IMR-90 (cell line): ENCODE measurements around the gene CTDSP2. TPM values are rescaled to one million over a fixed set of nuclear protein-coding genes. Genes with fewer than 3 reads are reported as not detected.

Experiments
- ATAC-seq: fragments of 200-7000 bp; cut with Tn5 transposase; 2 replicates; pipeline ENCODE4 v1.9.1; 2020; ENCODE audit warnings: low read depth, mild to moderate bottlenecking, moderate library complexity
- BruUV-seq: library from RNA; stranded (reverse); fragments of 400-500 nt; replicated peaks from 2 replicates; lab custom pipeline; 2021; lab: Mats Ljungman, UMichigan
- CTCF ChIA-PET: fragments of 300-600 bp; formaldehyde crosslinking; extraction: SDS; loops from one replicate; lab custom pipeline; 2021; ENCODE audit warnings: antibody characterized with exemption; lab: Yijun Ruan, JAX
- POLR2A ChIA-PET: fragments of 300-600 bp; sonication (Branson Sonifier 250); formaldehyde crosslinking; loops from one replicate; lab custom pipeline; 2022; ENCODE audit warnings: antibody characterized with exemption; ENCODE audit not compliant: unreplicated experiment; lab: Charles Lee
- DNase-seq: peaks from one replicate; pipeline ENCODE4 v3.0.0; 2013
- H2AFZ ChIP-seq: replicated peaks from 2 replicates; pipeline ENCODE3; 2013; ENCODE audit warnings: low read length, mild to moderate bottlenecking; ENCODE audit not compliant: poor library complexity
- H2AK5ac ChIP-seq: 2 replicates; pipeline ENCODE4 v1.6.1; 2013; ENCODE audit warnings: low read depth, low read length, inconsistent platforms
- H2AK9ac ChIP-seq: replicated peaks from 2 replicates; pipeline ENCODE3; 2013; ENCODE audit warnings: mild to moderate bottlenecking, low read depth, low read length, moderate library complexity; ENCODE audit not compliant: poor library complexity
- H2BK120ac ChIP-seq: 2 replicates; pipeline ENCODE4 v1.6.1; 2013; ENCODE audit warnings: low read depth, low read length, inconsistent platforms
- H2BK15ac ChIP-seq: 3 replicates; pipeline ENCODE4 v1.6.1; 2013; ENCODE audit warnings: low read depth, low read length, inconsistent platforms
- H2BK20ac ChIP-seq: 2 replicates; pipeline ENCODE4 v1.6.1; 2013; ENCODE audit warnings: low read depth, mild to moderate bottlenecking, inconsistent platforms, low read length, moderate library complexity
- H2BK5ac ChIP-seq: 2 replicates; pipeline ENCODE4 v1.6.1; 2013; ENCODE audit warnings: mild to moderate bottlenecking, low read depth, low read length, inconsistent platforms; ENCODE audit not compliant: poor library complexity, severe bottlenecking
- H3K14ac ChIP-seq: replicated peaks from 2 replicates; pipeline ENCODE4 v1.6.1; 2013; ENCODE audit warnings: low read depth, low read length, inconsistent platforms
- H3K18ac ChIP-seq: 2 replicates; pipeline ENCODE4 v1.6.1; 2013; ENCODE audit warnings: low read depth, low read length, control low read depth
- H3K23ac ChIP-seq: 2 replicates; pipeline ENCODE4 v1.6.1; 2013; ENCODE audit warnings: low read depth, low read length, inconsistent platforms
- H3K27ac ChIP-seq: 2 replicates; pipeline ENCODE4 v1.5.1; 2013; ENCODE audit warnings: mild to moderate bottlenecking, control low read depth, low read length; ENCODE audit not compliant: insufficient read depth
- H3K27me3 ChIP-seq: 2 replicates; pipeline ENCODE4 v1.6.1; 2013; ENCODE audit warnings: low read length; ENCODE audit not compliant: control insufficient read depth, insufficient read depth
- H3K36me3 ChIP-seq: 2 replicates; pipeline ENCODE4 v1.6.1; 2013; ENCODE audit warnings: low read length, mixed read lengths; ENCODE audit not compliant: control insufficient read depth, insufficient read depth
- H3K4ac ChIP-seq: 2 replicates; pipeline ENCODE4 v1.6.1; 2013; ENCODE audit warnings: low read depth, low read length, inconsistent platforms
- H3K4me1 ChIP-seq: 2 replicates; pipeline ENCODE4 v1.6.1; 2013; ENCODE audit warnings: low read length, mixed read lengths; ENCODE audit not compliant: control insufficient read depth, insufficient read depth
- H3K4me2 ChIP-seq: 2 replicates; pipeline ENCODE4 v1.6.1; 2013; ENCODE audit warnings: low read depth, mild to moderate bottlenecking, control low read depth, low read length, moderate library complexity
- H3K4me3 ChIP-seq: 2 replicates; pipeline ENCODE4 v1.5.1; 2013; ENCODE audit warnings: low read depth, mild to moderate bottlenecking, control low read depth, low read length, moderate library complexity; ENCODE audit not compliant: insufficient read depth
- H3K56ac ChIP-seq: 2 replicates; pipeline ENCODE4 v1.6.1; 2013; ENCODE audit warnings: low read length, inconsistent platforms; ENCODE audit not compliant: insufficient read depth; ENCODE audit errors: extremely low read depth
- H3K79me1 ChIP-seq, 2 experiments: 2 replicates each; pipeline ENCODE4 v1.6.1; 2013; ENCODE audit warnings: low read length in 2 of 2, inconsistent platforms in 1 of 2, low read depth in 1 of 2
- H3K9ac ChIP-seq: 2 replicates; pipeline ENCODE4 v1.6.1; 2013; ENCODE audit warnings: low read depth, low read length, control low read depth
- H3K9me1 ChIP-seq: 2 replicates; pipeline ENCODE4 v1.6.1; 2013; ENCODE audit warnings: low read length, inconsistent platforms; ENCODE audit not compliant: insufficient read depth
- H3K9me3 ChIP-seq: 2 replicates; pipeline ENCODE4 v1.6.1; 2013; ENCODE audit warnings: low read length; ENCODE audit not compliant: control insufficient read depth, insufficient read depth
- H4K20me1 ChIP-seq: 2 replicates; pipeline ENCODE4 v1.6.1; 2013; ENCODE audit warnings: low read length, inconsistent platforms; ENCODE audit not compliant: insufficient read depth
- H4K5ac ChIP-seq: 2 replicates; pipeline ENCODE4 v1.6.1; 2013; ENCODE audit warnings: mild to moderate bottlenecking, low read depth, low read length, control low read depth
- H4K8ac ChIP-seq, 2 experiments: 2 replicates each; pipeline ENCODE4 v1.6.1; 2013; ENCODE audit warnings: low read depth in 2 of 2, low read length in 2 of 2, control low read depth in 1 of 2, inconsistent platforms in 1 of 2
- H4K91ac ChIP-seq: 2 replicates; pipeline ENCODE4 v1.6.1; 2013; ENCODE audit warnings: low read depth, low read length, inconsistent platforms; ENCODE audit not compliant: insufficient read depth
- BHLHE40 ChIP-seq: fragments of 150-350 bp; IDR thresholded peaks from 2 replicates; pipeline ENCODE4 v1.6.1; 2016; ENCODE audit warnings: mild to moderate bottlenecking, low read depth, low read length
- CEBPB ChIP-seq: IDR thresholded peaks from 2 replicates; pipeline ENCODE4 v1.6.1; 2012; ENCODE audit warnings: low read depth, low read length, improper control_type of control experiment
- FOS ChIP-seq: fragments of 150-350 bp; IDR thresholded peaks from 2 replicates; pipeline ENCODE4 v1.6.1; 2016; ENCODE audit warnings: low read depth, low read length
- MAFK ChIP-seq: IDR thresholded peaks from 2 replicates; pipeline ENCODE4 v1.6.1; 2012; ENCODE audit warnings: low read depth, low read length, improper control_type of control experiment
- MAZ ChIP-seq: IDR thresholded peaks from 2 replicates; pipeline ENCODE4 v1.6.1; 2012; ENCODE audit warnings: low read depth, mild to moderate bottlenecking, low read length, improper control_type of control experiment, moderate library complexity, borderline replicate concordance
- NFE2L2 ChIP-seq: fragments of 150-350 bp; IDR thresholded peaks from 2 replicates; pipeline ENCODE4 v1.6.1; 2016; ENCODE audit warnings: low read depth, mild to moderate bottlenecking, low read length
- POLR2A ChIP-seq: IDR thresholded peaks from 2 replicates; pipeline ENCODE4 v1.6.1; 2012; ENCODE audit warnings: mild to moderate bottlenecking, low read depth, low read length
- RAD21 ChIP-seq: IDR thresholded peaks from 2 replicates; pipeline ENCODE4 v1.6.1; 2012; ENCODE audit warnings: low read length, improper control_type of control experiment
- RFX5 ChIP-seq: IDR thresholded peaks from 2 replicates; pipeline ENCODE4 v1.8.0; 2012; ENCODE audit warnings: low read depth, mild to moderate bottlenecking, low read length, moderate library complexity
- SMC3 ChIP-seq: fragments of 150-350 bp; IDR thresholded peaks from 2 replicates; pipeline ENCODE4 v1.6.1; 2016; ENCODE audit warnings: low read depth, mild to moderate bottlenecking, antibody characterized with exemption, low read length, moderate library complexity
- WGBS, 2 experiments: methylation state at CpG; one replicate each; pipeline versions ENCODE4 v1.1.5 to v1.1.7; 2013; ENCODE audit warnings: missing lambda C conversion rate in 2 of 2; ENCODE audit not compliant: insufficient read length in 1 of 2; ENCODE audit errors: extremely low coverage in 2 of 2; 5-methylcytosine and 5-hydroxymethylcytosine counted together
- dilution Hi-C: fragments of 300-500 bp; cut with HindIII; formaldehyde crosslinking; loops from one replicate; pipeline ENCODE4 v1.14.3; 2018; ENCODE audit warnings: low sequenced_read_pairs; ENCODE audit not compliant: unreplicated experiment
- in situ Hi-C: fragments of 300-500 bp; cut with MboI; formaldehyde crosslinking; loops from 3 replicates; pipeline ENCODE4 v1.14.3; 2019; ENCODE audit warnings: low sequenced_read_pairs, inconsistent platforms, mixed read lengths
- intact Hi-C: fragments of 100-400 bp; cut with micrococcal nuclease; formaldehyde crosslinking; loops from 2 replicates; pipeline ENCODE4 v1.10.0; 2022
- polyA plus RNA-seq, 3 experiments: library from polyadenylated mRNA; depleted of rRNA; stranded (reverse); fragments of >200 nt; gene quantifications; 2 replicates each; pipeline ENCODE4 v1.2.3, GENCODE V29; 2012; ENCODE audit warnings: low replicate concordance in 1 of 3
- total RNA-seq: library from RNA; depleted of rRNA; stranded (reverse); fragments of >200 nt; gene quantifications from 2 replicates; pipeline ENCODE4 v1.2.3, GENCODE V29; 2012
- TF ChIP-seq, protein P1 (sequence below): conservative IDR thresholded peaks from 2 replicates; pipeline ENCODE4 v1.5.1; 2012; ENCODE audit warnings: mild to moderate bottlenecking, low read depth, low read length, improper control_type of control experiment
- TF ChIP-seq, protein P2 (sequence below): fragments of 150-350 bp; IDR thresholded peaks from 2 replicates; pipeline ENCODE4 v1.6.1; 2016; ENCODE audit warnings: low read depth, mild to moderate bottlenecking, low read length, moderate library complexity, borderline replicate concordance

CTDSP2 gene
- total and polyA plus RNA-seq, 2 of the 4 experiments (the other 2 are of a cell fraction), result 114 to 156 TPM

DNA sequence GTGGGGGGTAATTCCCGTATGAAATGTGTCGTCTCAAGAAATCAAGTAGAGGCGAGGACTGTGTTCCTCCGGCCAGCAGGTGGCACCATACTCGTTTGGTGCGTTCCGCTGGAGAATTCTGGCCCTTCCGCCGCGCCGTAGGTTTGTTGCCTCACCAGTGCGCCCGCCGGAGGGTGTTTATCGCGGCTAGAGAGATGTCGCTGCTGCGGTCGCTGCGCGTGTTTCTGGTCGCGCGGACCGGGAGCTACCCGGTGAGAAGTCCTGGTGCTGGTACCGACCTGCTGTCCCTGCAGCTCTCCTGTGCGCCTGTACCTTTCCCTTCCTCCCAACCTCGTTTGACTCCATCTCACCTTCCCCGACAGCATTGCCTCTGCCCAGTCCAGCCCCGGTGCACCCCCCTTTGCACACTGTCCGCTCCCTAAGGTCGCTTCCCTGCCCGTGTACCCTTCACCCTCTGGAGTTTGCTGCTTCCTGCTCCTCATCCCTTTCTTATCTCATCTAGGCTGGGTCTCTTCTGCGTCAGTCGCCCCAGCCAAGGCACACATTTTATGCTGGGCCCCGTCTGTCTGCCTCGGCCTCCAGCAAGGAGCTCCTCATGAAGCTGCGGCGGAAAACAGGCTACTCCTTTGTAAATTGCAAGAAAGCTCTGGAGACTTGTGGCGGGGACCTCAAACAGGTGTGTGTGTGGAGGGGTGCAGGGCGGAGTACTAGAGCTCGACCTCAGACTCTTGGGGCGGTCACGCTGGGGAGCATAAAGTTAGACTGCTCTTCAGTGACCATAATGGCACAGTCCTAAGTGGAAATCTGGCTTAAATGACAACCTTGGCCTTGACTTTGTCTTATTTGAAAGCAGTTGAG is 63.7 kb downstream of the CTDSP2 start, which contains the start of gene TSFM (continued):
- TF ChIP-seq NFE2L2 (no peak), MAFK (no peak), POLR2A (peak; percentile 61), RAD21 (peak; percentile 50)

DNA sequence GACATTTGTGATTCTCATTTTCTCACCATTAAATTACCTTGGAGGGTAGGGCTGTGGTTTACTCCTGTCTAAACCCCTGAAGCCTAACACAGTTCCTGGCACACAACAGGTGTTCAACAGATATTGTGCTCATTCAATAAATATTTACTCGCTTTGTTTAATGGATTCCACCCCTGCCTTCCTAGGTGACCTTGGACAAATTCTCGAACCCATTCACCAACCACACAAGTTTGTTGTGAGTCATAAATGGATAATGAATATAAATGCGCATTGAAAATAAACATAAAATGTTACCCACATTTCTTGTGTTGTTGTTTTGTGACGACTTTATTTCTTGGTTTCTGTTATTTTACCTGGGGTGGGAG is 64.3 kb downstream of the CTDSP2 start:
- no peak overlapping the region for H3K4me2 ChIP-seq
- no peak overlapping the region for H2AK5ac ChIP-seq
- no peak overlapping the region for H3K4ac ChIP-seq
- no peak overlapping the region for H4K91ac ChIP-seq
- H3K9me3 ChIP-seq, result no peaks in the 10 kb centered on the region
- no peak overlapping the region for H4K8ac ChIP-seq
- H3K23ac ChIP-seq, result no peak overlapping the region
- no peaks in the 10 kb centered on the region for H3K27me3 ChIP-seq
- intact Hi-C loops, result loop anchor here (1.0 kb wide), 2 partner anchors 30 to 123 kb away; partner anchors contain the start of gene CDK4
- H4K20me1 ChIP-seq, result no peaks in the 10 kb centered on the region
- H3K4me1 ChIP-seq, result 0 out of 2 replicates have a peak, but pooled peaks cover 2% of the 10 kb centered on the region
- no TSS peak for BruUV-seq
- no peak overlapping the region for H2BK20ac ChIP-seq
- H4K5ac ChIP-seq, result no peak overlapping the region
- ATAC-seq, result no peak
- H3K9me1 ChIP-seq, result no peaks in the 10 kb centered on the region
- H2BK120ac ChIP-seq, result no peak overlapping the region
- H3K18ac ChIP-seq, result no peak overlapping the region
- H3K27ac ChIP-seq, result no peak overlapping the region
- H3K79me1 ChIP-seq, result peaks cover 14 to 24% of the 10 kb centered on the region in 2 experiments; a peak in 3 of 4 replicates
- in situ Hi-C loops, result no loop called here
- H2AFZ ChIP-seq, result no peak overlapping the region
- no peak for DNase-seq
- no peak overlapping the region for H2BK5ac ChIP-seq
- no peak overlapping the region for H3K14ac ChIP-seq
- no CpG with 5 or more reads among the region's 4 CpGs for WGBS, 2 experiments
- H3K36me3 ChIP-seq, result peaks cover 8% of the 10 kb centered on the region
- H2AK9ac ChIP-seq, result no peak overlapping the region
- no peak overlapping the region for H3K9ac ChIP-seq
- ChIA-PET CTCF (interaction anchor here (1.0 kb wide), 1 partner anchor 21 kb away, joined by 3 read pairs; no protein-coding TSS in a partner anchor), POLR2A (no interaction called here)
- no peak overlapping the region for H3K56ac ChIP-seq
- H3K4me3 ChIP-seq, result peak overlapping the region; percentile 94; the same call in 1 of the 2 replicates
- dilution Hi-C loops, result no loop called here
- no peak overlapping the region for H2BK15ac ChIP-seq
- TF ChIP-seq NFE2L2 (no peak), MAZ (no peak), RAD21 (no peak), MAFK (no peak), FOS (no peak), SMC3 (no peak), CEBPB (no peak), BHLHE40 (no peak), RFX5 (no peak), POLR2A (no peak)
- TF ChIP-seq, protein P1, sequence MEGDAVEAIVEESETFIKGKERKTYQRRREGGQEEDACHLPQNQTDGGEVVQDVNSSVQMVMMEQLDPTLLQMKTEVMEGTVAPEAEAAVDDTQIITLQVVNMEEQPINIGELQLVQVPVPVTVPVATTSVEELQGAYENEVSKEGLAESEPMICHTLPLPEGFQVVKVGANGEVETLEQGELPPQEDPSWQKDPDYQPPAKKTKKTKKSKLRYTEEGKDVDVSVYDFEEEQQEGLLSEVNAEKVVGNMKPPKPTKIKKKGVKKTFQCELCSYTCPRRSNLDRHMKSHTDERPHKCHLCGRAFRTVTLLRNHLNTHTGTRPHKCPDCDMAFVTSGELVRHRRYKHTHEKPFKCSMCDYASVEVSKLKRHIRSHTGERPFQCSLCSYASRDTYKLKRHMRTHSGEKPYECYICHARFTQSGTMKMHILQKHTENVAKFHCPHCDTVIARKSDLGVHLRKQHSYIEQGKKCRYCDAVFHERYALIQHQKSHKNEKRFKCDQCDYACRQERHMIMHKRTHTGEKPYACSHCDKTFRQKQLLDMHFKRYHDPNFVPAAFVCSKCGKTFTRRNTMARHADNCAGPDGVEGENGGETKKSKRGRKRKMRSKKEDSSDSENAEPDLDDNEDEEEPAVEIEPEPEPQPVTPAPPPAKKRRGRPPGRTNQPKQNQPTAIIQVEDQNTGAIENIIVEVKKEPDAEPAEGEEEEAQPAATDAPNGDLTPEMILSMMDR, result no peak
- TF ChIP-seq, protein P2, sequence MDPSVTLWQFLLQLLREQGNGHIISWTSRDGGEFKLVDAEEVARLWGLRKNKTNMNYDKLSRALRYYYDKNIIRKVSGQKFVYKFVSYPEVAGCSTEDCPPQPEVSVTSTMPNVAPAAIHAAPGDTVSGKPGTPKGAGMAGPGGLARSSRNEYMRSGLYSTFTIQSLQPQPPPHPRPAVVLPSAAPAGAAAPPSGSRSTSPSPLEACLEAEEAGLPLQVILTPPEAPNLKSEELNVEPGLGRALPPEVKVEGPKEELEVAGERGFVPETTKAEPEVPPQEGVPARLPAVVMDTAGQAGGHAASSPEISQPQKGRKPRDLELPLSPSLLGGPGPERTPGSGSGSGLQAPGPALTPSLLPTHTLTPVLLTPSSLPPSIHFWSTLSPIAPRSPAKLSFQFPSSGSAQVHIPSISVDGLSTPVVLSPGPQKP, result no peak
